GM12878 (cell line): ENCODE results near the gene ARAP3. TPM values are rescaled to one million over a fixed set of nuclear protein-coding genes. Genes with fewer than 3 reads are reported as not detected.

Experiments used
- BCL11A ChIP-seq: IDR thresholded peaks from 2 replicates; pipeline ENCODE4 v1.6.1; 2011; ENCODE audit warnings: low read depth, low read length
- BHLHE40 ChIP-seq, 2 experiments: fragments of 450-650 bp in 1 of 2; IDR thresholded peaks; 2 replicates each; pipeline ENCODE4 v1.6.1; 2011 to 2017; ENCODE audit warnings: low read depth in 2 of 2, borderline replicate concordance in 1 of 2, improper control_type of control experiment in 1 of 2, low read length in 1 of 2, mild to moderate bottlenecking in 1 of 2
- CREB1 ChIP-seq: IDR thresholded peaks from 2 replicates; pipeline ENCODE4 v1.6.1; 2012; ENCODE audit warnings: low read depth, mild to moderate bottlenecking, inconsistent platforms
- DPF2 ChIP-seq: fragments of 450-650 bp; IDR thresholded peaks from 2 replicates; pipeline ENCODE4 v1.6.1; 2017; ENCODE audit warnings: mild to moderate bottlenecking
- EP300 ChIP-seq, 2 experiments: fragments of 150-350 bp in 1 of 2; IDR thresholded peaks; 2 replicates each; pipeline ENCODE4 v1.6.1; 2011 to 2012; ENCODE audit warnings: low read depth in 2 of 2, low read length in 2 of 2, borderline replicate concordance in 1 of 2, improper control_type of control experiment in 1 of 2, inconsistent platforms in 1 of 2; ENCODE audit not compliant: control insufficient read depth in 1 of 2
- GATAD2B ChIP-seq: fragments of 450-650 bp; conservative IDR thresholded peaks from 2 replicates; pipeline ENCODE4 v1.6.1; 2017; ENCODE audit warnings: low read depth, mild to moderate bottlenecking, moderate library complexity
- HDGF ChIP-seq: fragments of 450-650 bp; IDR thresholded peaks from 2 replicates; pipeline ENCODE4 v1.6.1; 2016; ENCODE audit warnings: antibody characterized with exemption
- IKZF1 ChIP-seq: fragments of 450-650 bp; conservative IDR thresholded peaks from 2 replicates; pipeline ENCODE4 v1.6.1; 2017; ENCODE audit warnings: antibody characterized with exemption, mild to moderate bottlenecking
- MTA2 ChIP-seq: fragments of 450-650 bp; IDR thresholded peaks from 2 replicates; pipeline ENCODE4 v1.6.1; 2016; ENCODE audit warnings: low read depth, mild to moderate bottlenecking, moderate library complexity
- NBN ChIP-seq: fragments of 450-650 bp; IDR thresholded peaks from 2 replicates; pipeline ENCODE4 v1.6.1; 2016
- RELA ChIP-seq: fragments of 450-650 bp; IDR thresholded peaks from 2 replicates; pipeline ENCODE4 v1.8.0; 2014; ENCODE audit warnings: borderline replicate concordance; ENCODE audit not compliant: partially characterized antibody
- SMC3 ChIP-seq: IDR thresholded peaks from 2 replicates; pipeline ENCODE4 v1.6.1; 2011; ENCODE audit warnings: low read length, improper control_type of control experiment, borderline replicate concordance
- TARDBP ChIP-seq: IDR thresholded peaks from 2 replicates; pipeline ENCODE4 v1.6.1; 2016; ENCODE audit warnings: borderline replicate concordance
- TBL1XR1 ChIP-seq: IDR thresholded peaks from 2 replicates; pipeline ENCODE4 v1.6.1; 2012; ENCODE audit warnings: low read depth, low read length, improper control_type of control experiment
- YY1 ChIP-seq: IDR thresholded peaks from 2 replicates; pipeline ENCODE4 v1.6.1; 2011; ENCODE audit warnings: low read depth, mild to moderate bottlenecking, low read length
- ZNF217 ChIP-seq: fragments of 450-650 bp; IDR thresholded peaks from 2 replicates; pipeline ENCODE4 v1.6.1; 2017; ENCODE audit warnings: antibody characterized with exemption, mild to moderate bottlenecking
- ZNF24 ChIP-seq: fragments of 450-650 bp; IDR thresholded peaks from 2 replicates; pipeline ENCODE4 v1.6.1; 2017; ENCODE audit warnings: antibody characterized with exemption, mild to moderate bottlenecking
- polyA plus RNA-seq, 11 experiments: library from polyadenylated mRNA; depleted of rRNA in 4 of 11; unstranded in 6 of 11; stranded (reverse) in 5 of 11; fragments of >200 nt; fragmentation: Nextera tagmentation in 4 of 11; fragmentation: Illumina TruSeq in 1 of 11; extraction: Ambion mirVana in 4 of 11; extraction: Trizol in 1 of 11; gene quantifications; 1 replicate in 1 of 11; 2 replicates in 10 of 11; pipeline versions ENCODE4 v1.2.1 to v1.2.3, GENCODE V29; 2011 to 2016; ENCODE audit warnings: inconsistent platforms in 2 of 11, missing spikeins in 2 of 11, low read depth in 1 of 11
- total RNA-seq, 4 experiments: library from RNA; depleted of rRNA in 3 of 4; stranded (reverse); fragments of >200 nt in 3 of 4; fragmentation: Illumina TruSeq in 1 of 4; extraction: Trizol in 1 of 4; gene quantifications; 2 replicates each; pipeline versions ENCODE4 v1.2.1 to v1.2.3, GENCODE V29; 2013 to 2021
- TF ChIP-seq, protein P1 (sequence below): fragments of 450-650 bp; IDR thresholded peaks from 2 replicates; pipeline ENCODE4 v1.6.1; 2017; ENCODE audit warnings: low read depth, mild to moderate bottlenecking, moderate library complexity
- TF ChIP-seq, protein P2 (sequence below): fragments of 450-650 bp; IDR thresholded peaks from 2 replicates; pipeline ENCODE4 v1.6.1; 2017; ENCODE audit warnings: mild to moderate bottlenecking, moderate library complexity
- TF ChIP-seq, protein P3 (sequence below): fragments of 450-650 bp; IDR thresholded peaks from 2 replicates; pipeline ENCODE4 v1.6.1; 2016; ENCODE audit warnings: mild to moderate bottlenecking

The ARAP3 gene
- total and polyA plus RNA-seq, 10 of the 15 experiments (the other 5 are each of a cell fraction or from before 2014, with no cell fraction given) = 0.01 to 0.08 TPM; not detected in 8

DNA sequence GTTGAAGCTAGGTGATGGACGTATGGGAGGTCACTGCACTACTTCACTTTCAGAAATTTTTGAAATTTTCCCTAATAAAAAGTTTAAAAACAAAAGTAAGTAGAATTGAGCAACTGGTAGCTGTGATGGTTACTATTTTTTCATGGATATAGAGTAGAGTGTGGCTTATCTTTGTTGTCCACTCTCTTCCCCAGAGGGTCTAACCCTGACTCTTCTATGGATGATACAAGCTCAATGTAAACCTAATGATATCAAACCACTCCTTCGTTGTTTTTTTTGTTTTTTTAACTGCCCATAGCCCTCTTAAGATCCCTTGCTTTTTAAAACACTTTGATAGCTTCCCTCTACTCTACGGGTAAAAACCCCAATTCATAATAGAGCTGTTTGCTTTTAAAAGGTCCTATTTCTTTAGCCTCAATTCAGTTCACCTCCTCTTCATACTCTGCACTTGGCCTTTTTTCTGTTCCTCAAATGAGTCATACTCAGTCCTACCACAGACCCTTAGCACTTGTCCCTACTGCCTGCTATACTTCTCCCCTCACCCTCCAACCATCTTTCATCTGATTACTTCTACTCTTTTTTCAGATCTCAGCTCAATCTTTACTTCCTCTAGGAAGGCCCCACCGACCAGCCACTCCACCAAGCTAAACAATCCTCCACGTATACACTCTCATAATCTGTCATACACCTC, 48.0 kb downstream of the ARAP3 start (continued):
- TF ChIP-seq CREB1 (peak; percentile 27; the same call in 1 of the 2 replicates), RELA (no peak), GATAD2B (no peak), TBL1XR1 (0 out of 2 replicates have a peak, but pooled peaks have one; percentile 40), BCL11A (peak; percentile 39; the same call in 1 of the 2 replicates), IKZF1 (0 out of 2 replicates have a peak, but pooled peaks have one; percentile 15), TARDBP (no peak), DPF2 (peak; percentile 76), NBN (peak; percentile 94), MTA2 (peak; percentile 78), ZNF24 (0 out of 2 replicates have a peak, but pooled peaks have one; percentile 36), ZNF217 (peak; percentile 73; the same call in 1 of the 2 replicates), SMC3 (no peak), EP300 (IDR thresholded peaks at IDR 0.05; ENCODE audit: borderline replicate concordance in 1 of 2, control insufficient read depth in 1 of 2, low read depth in 2 of 2, low read length in 2 of 2) (peak in 1 of 2 experiments; percentile 76; a peak in 2 of 4 replicates), HDGF (0 out of 2 replicates have a peak, but pooled peaks have one; percentile 37), BHLHE40 (IDR thresholded peaks at IDR 0.05; ENCODE audit: borderline replicate concordance in 1 of 2, low read depth in 2 of 2, low read length in 1 of 2) (0 out of 4 replicates have a peak, but pooled peaks have one; percentile 9 to 26), YY1 (peak; percentile 35; the same call in 1 of the 2 replicates)
- TF ChIP-seq, protein P1, sequence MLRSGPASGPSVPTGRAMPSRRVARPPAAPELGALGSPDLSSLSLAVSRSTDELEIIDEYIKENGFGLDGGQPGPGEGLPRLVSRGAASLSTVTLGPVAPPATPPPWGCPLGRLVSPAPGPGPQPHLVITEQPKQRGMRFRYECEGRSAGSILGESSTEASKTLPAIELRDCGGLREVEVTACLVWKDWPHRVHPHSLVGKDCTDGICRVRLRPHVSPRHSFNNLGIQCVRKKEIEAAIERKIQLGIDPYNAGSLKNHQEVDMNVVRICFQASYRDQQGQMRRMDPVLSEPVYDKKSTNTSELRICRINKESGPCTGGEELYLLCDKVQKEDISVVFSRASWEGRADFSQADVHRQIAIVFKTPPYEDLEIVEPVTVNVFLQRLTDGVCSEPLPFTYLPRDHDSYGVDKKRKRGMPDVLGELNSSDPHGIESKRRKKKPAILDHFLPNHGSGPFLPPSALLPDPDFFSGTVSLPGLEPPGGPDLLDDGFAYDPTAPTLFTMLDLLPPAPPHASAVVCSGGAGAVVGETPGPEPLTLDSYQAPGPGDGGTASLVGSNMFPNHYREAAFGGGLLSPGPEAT = peak; percentile 70
- TF ChIP-seq, protein P2, sequence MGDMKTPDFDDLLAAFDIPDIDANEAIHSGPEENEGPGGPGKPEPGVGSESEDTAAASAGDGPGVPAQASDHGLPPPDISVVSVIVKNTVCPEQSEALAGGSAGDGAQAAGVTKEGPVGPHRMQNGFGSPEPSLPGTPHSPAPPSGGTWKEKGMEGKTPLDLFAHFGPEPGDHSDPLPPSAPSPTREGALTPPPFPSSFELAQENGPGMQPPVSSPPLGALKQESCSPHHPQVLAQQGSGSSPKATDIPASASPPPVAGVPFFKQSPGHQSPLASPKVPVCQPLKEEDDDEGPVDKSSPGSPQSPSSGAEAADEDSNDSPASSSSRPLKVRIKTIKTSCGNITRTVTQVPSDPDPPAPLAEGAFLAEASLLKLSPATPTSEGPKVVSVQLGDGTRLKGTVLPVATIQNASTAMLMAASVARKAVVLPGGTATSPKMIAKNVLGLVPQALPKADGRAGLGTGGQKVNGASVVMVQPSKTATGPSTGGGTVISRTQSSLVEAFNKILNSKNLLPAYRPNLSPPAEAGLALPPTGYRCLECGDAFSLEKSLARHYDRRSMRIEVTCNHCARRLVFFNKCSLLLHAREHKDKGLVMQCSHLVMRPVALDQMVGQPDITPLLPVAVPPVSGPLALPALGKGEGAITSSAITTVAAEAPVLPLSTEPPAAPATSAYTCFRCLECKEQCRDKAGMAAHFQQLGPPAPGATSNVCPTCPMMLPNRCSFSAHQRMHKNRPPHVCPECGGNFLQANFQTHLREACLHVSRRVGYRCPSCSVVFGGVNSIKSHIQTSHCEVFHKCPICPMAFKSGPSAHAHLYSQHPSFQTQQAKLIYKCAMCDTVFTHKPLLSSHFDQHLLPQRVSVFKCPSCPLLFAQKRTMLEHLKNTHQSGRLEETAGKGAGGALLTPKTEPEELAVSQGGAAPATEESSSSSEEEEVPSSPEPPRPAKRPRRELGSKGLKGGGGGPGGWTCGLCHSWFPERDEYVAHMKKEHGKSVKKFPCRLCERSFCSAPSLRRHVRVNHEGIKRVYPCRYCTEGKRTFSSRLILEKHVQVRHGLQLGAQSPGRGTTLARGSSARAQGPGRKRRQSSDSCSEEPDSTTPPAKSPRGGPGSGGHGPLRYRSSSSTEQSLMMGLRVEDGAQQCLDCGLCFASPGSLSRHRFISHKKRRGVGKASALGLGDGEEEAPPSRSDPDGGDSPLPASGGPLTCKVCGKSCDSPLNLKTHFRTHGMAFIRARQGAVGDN = 0 out of 2 replicates have a peak, but pooled peaks have one; percentile 24
- TF ChIP-seq, protein P3, sequence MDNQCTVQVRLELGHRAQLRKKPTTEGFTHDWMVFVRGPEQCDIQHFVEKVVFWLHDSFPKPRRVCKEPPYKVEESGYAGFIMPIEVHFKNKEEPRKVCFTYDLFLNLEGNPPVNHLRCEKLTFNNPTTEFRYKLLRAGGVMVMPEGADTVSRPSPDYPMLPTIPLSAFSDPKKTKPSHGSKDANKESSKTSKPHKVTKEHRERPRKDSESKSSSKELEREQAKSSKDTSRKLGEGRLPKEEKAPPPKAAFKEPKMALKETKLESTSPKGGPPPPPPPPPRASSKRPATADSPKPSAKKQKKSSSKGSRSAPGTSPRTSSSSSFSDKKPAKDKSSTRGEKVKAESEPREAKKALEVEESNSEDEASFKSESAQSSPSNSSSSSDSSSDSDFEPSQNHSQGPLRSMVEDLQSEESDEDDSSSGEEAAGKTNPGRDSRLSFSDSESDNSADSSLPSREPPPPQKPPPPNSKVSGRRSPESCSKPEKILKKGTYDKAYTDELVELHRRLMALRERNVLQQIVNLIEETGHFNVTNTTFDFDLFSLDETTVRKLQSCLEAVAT = peak; percentile 28; the same call in 1 of the 2 replicates
